T follicular helper cell (primary cell): Measurements from ENCODE around the gene TOR3A.

Source experiments
- DNase-seq: peaks from one replicate; pipeline ENCODE4 v3.0.0-alpha.2; 2020; ENCODE audit warnings: low read depth

The TOR3A gene

DNA sequence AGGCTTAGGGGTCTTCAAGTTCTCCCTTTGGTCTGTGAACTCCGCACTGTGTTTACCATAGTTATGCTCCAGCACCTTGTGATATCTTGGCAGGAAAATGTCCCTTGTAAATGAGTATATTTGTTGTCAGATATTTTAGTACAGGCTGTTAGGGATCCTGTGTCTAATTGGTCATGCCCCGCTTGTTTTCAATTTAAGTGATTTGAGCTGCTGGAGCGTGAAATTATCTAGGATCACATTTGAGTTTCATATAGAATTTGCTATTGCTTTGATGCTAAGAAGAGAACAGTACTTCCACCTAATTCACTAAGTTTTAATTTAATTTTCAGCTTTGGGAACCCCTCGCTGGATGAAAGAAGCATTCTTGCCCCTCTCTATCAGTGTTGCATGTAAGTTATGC is 15.4 kb upstream of the TOR3A start:
- DNase-seq: no peak

GRCh38 chr1:179077396-179077795 is 4.5 kb upstream of the TOR3A start:
- no peak for DNase-seq

DNA sequence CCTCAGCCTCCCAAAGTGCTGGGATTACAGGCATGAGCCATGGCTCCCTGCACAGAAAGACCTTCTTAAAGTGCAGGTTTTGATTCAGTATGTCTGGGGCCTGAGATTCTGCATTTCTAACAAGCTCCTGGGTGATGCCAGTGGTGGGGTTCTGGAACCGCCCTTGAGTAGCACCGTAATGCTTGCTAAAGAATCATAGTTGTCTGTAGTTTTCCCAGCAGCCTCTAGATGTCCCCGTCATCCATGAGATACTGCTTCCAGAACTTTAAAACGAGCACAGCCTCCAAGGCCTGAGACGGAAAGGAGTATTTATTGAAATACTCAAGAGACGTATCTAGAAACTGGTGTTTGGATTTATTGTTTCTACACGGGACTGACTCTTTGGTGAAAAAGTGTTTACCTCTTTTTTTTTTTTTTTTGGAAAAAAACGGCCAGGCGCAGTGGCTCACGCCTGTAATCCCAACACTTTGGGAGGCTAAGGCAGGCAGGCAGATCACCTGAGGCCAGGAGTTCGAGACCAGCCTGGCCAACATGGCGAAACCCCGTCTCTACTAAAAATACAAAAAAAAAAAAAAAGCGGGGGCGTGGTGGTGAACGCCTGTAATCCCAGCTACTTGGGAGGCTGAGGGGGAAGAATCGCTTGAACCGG is 2.6 kb upstream of the TOR3A start:
- DNase-seq: peak; percentile 30

GRCh38 chr1:179080866-179081686 is 794 bp upstream of the TOR3A start:
- DNase-seq: peak; percentile 39

GRCh38 chr1:179082333-179082998 is 596 bp downstream of the TOR3A start:
- DNase-seq: peak; percentile 21

DNA sequence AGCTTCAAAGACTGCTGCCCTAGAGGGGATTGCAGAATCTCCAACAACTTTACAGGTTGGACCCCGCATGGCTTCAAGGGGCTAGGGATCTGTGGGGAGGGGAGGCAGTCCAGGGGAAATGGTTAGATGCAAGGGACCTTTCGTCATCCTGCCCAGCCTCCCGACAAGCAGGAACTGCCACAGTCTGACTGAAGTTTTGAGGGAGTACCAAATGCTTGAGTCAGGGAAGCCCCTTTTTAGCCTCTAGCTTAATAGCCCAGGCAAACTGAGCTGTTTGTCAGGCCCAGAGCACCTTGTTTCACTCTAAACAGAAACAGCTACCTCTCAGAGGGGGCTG is 1.1 kb downstream of the TOR3A start:
- no peak for DNase-seq

GRCh38 chr1:179083533-179083932 is 1.7 kb downstream of the TOR3A start:
- no peak for DNase-seq

DNA sequence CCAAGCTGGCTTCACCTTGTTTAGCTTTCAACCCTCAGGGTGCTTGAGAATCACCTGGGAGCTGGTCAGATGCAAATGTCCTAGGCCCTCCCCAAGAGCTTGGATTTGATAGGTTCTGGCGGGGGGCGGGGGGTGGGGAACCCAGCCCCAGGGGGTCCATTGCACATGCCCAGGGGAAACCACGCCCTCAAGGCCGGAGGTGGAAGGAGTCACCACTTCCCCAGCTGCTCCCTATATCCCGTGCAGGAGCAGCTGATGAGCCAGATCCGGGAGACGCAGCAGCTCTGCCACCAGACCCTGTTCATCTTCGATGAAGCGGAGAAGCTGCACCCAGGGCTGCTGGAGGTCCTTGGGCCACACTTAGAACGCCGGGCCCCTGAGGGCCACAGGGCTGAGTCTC is 5.8 kb downstream of the TOR3A start:
- DNase-seq: no peak

GRCh38 chr1:179089827-179090482 is 8.1 kb downstream of the TOR3A start:
- DNase-seq: no peak

DNA sequence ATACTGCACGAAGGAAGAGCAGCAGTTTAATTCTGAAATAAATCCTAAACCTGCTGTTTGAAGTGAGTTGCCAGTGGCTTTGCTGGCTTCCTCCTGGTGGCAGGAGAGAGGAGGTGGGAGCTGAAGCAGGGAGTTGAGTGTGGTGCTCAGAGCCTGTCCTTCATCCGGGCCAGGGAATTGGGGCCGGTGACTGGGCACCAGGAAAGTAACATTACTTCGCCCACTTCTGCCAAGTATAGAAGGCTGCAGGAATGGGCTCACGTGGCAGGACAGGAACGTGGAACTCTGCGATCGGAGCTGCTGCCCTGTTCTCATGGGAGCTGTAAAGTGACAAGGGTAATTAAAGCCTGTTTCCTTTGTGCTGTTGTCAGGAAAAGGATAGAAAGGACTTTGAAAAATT is 8.7 kb downstream of the TOR3A start:
- DNase-seq: no peak

DNA sequence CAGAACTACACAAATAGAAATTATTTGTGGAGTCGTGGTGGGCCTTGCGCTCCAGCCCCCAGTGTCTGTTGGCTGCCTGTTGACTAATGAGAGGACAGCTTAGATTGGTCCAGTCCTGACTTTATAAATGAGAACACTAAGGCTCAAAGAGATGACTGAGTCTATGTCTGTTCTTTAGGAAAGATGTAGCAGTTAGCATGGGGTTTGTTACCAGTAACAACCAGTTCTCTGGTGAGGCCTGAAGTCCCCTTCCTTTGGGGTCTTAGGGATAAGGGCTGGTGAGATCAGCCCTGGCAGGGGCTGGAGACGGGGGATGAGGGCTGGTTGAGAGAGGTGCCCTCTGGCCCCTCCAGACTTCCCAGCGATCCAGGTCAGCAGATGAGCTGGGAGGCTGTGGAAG is 9.1 kb downstream of the TOR3A start:
- no peak for DNase-seq

- no peak for DNase-seq
These were observed 9.9 kb downstream of the TOR3A start for GRCh38 chr1:179091691-179092165.

DNA sequence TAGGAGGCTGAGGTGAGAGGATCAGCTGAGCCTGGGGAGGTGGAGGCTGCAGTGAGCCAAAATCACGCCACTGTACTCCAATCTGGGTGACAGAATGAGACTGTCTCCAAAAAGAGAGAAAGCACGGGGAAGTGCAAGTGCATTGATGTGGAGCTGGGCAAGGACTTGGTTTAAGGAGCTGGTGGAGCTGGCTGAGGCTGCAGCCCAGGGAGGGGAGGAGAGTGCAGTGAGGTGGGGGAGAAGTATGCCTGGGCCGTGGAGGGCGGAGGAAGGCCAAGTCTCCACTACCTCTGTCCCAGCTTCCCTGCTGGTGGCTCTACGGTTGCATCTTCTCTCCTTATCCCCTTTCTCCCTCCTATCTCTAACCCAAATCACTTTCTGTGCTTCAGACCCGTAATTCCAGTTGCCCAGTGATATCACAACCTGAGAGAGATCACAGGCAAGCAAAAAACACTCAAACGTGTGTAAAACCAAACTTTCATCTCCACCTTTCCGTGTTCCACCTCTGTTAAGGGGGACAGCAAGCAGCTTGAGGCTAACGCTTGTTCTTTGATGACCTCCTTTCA is 11.1 kb downstream of the TOR3A start:
- DNase-seq: no peak

GRCh38 chr1:179094818-179095217 is 12.9 kb downstream of the TOR3A start:
- DNase-seq: no peak

DNA sequence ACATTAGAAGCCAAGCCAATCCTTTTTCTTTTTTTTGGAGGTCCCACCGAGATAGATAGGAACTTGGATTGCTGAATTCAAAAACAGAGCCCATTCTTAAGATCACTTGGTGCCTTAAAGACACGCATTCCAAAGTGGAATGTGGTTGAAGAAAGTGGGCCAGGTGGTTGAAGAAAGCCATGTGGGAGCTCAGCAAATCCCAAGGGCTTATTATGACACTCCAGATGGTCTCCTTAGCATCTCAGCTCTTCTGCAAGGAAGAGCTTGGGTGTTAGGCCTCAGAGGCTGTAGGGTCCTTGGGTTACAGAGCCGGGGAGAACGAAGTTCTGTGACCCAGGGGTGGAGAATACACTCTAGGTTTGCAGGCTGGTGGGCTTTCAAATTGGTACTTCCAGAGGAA is 13.5 kb downstream of the TOR3A start:
- DNase-seq: no peak

DNA sequence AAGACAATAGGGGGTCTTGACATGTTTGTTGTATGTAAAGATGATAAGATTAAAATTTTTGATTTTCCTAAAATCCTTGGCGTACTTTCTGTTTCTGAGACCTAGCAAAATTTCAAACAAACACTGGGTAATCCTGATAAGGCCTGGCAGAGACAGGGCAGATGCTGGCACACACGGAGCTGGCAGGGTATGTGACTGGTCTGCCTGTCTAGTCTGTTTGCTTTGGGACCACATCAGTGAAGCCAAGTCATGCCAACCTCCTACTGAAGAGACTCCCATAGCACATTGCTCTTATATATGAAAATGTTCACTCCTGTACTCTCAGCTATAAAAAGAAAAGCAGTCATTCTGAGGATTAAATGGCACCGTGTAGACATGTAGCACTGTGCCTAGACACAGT is 14.1 kb downstream of the TOR3A start:
- no peak for DNase-seq

- no peak for DNase-seq
These were observed 18.0 kb downstream of the TOR3A start for GRCh38 chr1:179099891-179100290.

- no peak for DNase-seq
These were observed 19.7 kb downstream of the TOR3A start for GRCh38 chr1:179101566-179101965.

DNA sequence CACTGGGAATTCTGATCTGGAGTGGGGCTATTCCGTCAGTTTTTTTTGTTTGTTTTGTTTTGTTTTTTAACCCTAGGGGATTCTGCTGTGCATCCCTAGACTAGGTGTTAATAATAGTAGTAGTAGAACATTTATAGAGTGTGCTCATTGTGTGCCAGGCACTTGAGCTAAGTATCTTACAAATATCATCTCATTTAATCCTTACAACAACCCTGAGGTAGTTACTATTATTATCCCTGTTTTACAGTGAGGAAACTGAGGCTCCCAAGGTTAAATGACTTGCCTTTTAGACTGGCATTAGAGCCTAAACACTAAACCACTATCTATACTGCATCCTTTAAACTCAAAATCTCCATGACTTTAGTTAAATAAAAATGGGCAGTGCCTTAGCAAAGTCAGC is 22.1 kb downstream of the TOR3A start:
- DNase-seq: no peak

GRCh38 chr1:179104611-179105250 is 22.9 kb downstream of the TOR3A start:
- no peak for DNase-seq

DNA sequence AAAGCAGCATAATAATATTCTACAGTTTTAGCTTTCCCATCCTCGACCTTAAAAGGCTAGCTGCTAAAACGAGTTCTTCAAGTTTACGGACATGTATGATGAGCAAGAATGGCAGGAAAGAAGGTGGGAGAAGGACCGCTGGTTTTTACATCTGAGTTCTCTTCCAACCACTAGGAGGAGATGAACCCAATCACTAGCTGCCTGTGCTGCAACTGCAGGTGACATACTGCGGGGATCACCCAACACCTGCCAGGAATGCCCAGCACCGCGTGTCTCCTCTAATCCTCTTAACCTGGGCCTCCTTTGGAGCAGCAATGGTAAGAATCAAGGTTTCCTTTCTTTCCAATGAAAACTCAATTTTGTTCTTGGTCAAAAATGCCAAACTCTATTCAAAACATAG is 23.5 kb downstream of the TOR3A start:
- no peak for DNase-seq
